ENCODE measurements around the gene SSX4B. TPM values are rescaled to one million over a fixed set of nuclear protein-coding genes. Genes with fewer than 3 reads are reported as not detected.
"Not testable (repeated sequence)": the region's sequence is repeated elsewhere in the genome, so short reads cannot be mapped to it uniquely, and the experiment has no call there.

SSX4B gene, protein sequence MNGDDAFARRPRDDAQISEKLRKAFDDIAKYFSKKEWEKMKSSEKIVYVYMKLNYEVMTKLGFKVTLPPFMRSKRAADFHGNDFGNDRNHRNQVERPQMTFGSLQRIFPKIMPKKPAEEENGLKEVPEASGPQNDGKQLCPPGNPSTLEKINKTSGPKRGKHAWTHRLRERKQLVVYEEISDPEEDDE
- not detected for total RNA-seq
- polyA plus RNA-seq: not detected

DNA sequence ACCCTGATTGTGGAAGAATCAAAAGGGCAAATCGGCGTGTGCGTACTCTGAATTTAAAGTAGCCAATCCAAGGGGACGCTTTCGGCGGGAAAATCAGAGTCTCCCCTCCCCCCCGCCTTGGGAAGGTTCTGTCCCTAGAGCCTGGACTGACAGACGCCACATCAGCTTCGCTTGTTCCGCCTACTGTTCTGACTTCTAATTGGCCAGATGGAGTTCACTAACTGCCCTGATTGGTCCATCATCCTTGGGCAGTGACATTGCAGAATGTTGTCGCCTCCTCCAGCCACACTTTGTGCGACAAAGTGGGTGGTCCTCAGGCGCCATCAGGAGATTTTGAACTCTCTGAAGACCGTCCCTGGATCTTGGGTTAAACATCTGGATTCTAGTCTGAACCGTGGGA, at the start of gene SSX4B:
Gene SSX4B, minus strand, starts transcription at position 101 of the 400 bp plus-strand sequence. CDS start 588 bp downstream, outside the sequence.
- not testable (repeated sequence) for DNase-seq (ENCODE audit: extremely low spot score); H3K4me3 ChIP-seq (ENCODE audit: low read depth, low read length); H3K27ac ChIP-seq (ENCODE audit: low read depth); H3K36me3 ChIP-seq (ENCODE audit: insufficient read depth); H3K4me1 ChIP-seq (ENCODE audit: insufficient read depth)
- WGBS: no CpG with 5 or more reads among the region's 15 CpGs

DNA sequence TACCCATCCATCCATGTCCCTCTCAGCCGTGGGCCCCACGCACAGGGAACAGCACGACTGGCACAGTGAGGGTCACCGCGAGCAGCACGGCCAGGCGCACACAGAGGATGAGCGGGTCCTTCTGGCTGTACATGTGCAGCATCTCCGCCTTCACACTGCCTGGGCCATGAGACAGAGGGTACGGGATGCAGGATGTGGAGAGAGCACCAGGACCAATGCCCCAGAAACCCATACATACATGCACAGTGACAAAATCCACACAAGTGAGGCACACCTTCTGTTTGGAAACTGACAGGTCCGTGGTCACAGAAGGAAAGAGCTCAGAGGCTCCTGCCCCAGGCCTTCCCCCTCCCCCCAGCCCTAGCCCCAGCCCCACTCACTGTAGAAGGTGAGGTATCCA, 48.8 kb upstream of the SSX4B start:
- H3K4me3 ChIP-seq (ENCODE audit: low read depth, low read length): no peak overlapping the region
- no peak overlapping the region for H3K27ac ChIP-seq (ENCODE audit: low read depth)
- no peak for DNase-seq (ENCODE audit: extremely low spot score)
- 95% methylated on average over 11 of the region's 11 CpGs for WGBS
- no peaks in the 10 kb centered on the region for H3K4me1 ChIP-seq (ENCODE audit: insufficient read depth)
- no peaks in the 10 kb centered on the region for H3K36me3 ChIP-seq (ENCODE audit: insufficient read depth)

DNA sequence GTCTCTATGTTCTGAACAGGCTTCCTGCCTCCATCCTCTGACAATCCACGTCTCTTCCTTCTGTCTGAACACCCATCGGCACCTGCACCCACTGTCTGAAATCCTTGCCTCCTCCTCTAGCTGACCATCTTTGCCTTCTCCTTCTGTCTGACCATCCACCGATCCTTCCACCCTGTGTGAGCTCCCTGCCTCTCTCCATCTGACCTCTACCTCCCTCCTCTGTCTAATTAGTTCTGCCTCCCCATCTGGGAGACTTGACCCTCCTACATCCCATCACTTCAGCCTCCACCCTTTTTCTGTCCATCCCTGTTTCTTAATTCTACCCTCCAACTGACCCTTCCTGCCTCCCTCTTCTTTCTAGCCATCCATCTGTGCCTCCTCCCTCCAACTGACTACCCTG, 48.3 kb upstream of the SSX4B start:
- no peak for DNase-seq (ENCODE audit: extremely low spot score)
- Histone ChIP-seq H3K27ac (ENCODE audit: low read depth) (no peak overlapping the region), H3K36me3 (ENCODE audit: insufficient read depth) (no peaks in the 10 kb centered on the region), H3K4me1 (ENCODE audit: insufficient read depth) (no peaks in the 10 kb centered on the region), H3K4me3 (ENCODE audit: low read depth, low read length) (no peak overlapping the region)
- WGBS: 93% methylated on average over 3 of the region's 3 CpGs

DNA sequence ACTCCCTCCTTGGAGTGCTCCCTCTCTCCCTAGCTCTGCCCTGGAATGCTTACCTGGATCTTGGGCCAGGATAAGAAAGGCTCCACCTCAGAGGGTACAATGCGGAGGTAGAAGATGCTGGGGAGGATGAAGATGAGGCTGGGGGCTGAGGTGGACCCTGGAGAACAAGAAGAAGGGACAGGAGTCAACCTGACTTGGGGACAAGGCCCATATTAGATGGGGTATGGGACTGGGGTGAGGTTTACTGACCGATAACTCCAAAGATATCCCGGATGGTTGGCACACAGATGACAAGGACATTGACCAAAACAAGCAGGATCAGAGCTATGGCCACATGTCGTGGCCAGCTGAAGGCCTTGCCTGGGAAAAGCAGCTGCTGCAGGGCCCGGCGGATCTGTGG, 47.7 kb upstream of the SSX4B start:
- DNase-seq (ENCODE audit: extremely low spot score): no peak
- Histone ChIP-seq H3K36me3 (ENCODE audit: insufficient read depth) (no peaks in the 10 kb centered on the region), H3K4me1 (ENCODE audit: insufficient read depth) (no peaks in the 10 kb centered on the region), H3K27ac (ENCODE audit: low read depth) (no peak overlapping the region), H3K4me3 (ENCODE audit: low read depth, low read length) (no peak overlapping the region)
- 94% methylated on average over 6 of the region's 6 CpGs for WGBS

DNA sequence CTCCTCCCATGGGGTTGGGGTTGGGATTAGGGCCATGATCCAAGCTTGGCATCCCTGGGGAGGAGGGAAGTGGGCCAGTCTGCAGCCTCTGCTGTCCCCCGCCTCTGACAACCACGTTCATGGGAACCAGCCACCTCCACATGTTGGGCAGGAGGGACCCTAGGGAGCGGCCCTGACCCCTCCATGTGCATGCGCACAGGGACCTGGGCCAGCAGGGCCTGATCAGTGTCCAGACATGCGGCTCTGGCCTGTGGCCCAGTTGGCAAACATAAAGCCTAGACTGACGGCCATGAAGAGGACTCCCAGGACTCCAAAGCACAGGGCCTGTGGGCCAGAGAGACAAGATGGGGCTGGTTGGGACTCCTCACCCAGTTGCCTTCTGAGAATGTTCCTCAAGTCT, 47.0 kb upstream of the SSX4B start:
- Histone ChIP-seq H3K4me1 (ENCODE audit: insufficient read depth) (no peaks in the 10 kb centered on the region), H3K27ac (ENCODE audit: low read depth) (no peak overlapping the region), H3K36me3 (ENCODE audit: insufficient read depth) (no peaks in the 10 kb centered on the region), H3K4me3 (ENCODE audit: low read depth, low read length) (no peak overlapping the region)
- 64% methylated on average over 6 of the region's 6 CpGs for WGBS
- DNase-seq (ENCODE audit: extremely low spot score): no peak

DNA sequence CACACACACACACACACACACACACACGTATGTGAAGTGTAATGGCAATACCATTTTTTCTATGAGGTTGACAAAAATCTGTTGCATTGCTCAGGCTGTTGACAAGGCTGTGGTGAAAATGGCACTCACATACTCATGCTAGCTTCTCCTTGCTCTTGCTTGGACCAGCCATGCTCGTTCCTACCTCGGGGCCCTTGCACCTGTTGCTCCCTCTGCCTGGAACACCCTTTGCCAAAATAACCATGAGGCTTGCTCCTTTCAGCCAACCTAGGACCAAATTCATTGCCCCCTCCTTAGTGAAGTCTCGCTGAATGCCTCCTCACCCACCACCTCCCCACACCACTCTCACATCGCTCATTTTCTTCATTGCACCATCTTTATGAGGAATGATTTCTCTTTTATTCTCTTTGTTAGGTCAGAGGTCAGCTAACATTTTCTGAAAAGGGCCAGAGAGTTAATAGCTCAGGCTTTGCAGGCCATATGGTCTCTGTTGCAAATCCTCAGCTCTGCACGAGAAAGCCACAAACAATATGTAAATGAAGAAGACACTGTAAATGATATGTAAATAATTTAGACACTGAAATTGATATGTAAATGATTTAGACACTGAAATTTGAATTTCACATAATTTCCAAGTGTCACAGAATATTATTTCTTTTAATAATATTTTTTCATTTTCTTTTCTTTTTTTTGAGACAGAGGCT, 45.0 kb upstream of the SSX4B start:
- Histone ChIP-seq H3K36me3 (ENCODE audit: insufficient read depth) (no peaks in the 10 kb centered on the region), H3K4me3 (ENCODE audit: low read depth, low read length) (no peak overlapping the region), H3K27ac (ENCODE audit: low read depth) (no peak overlapping the region), H3K4me1 (ENCODE audit: insufficient read depth) (no peaks in the 10 kb centered on the region)
- DNase-seq (ENCODE audit: extremely low spot score): no peak
- WGBS: 76% methylated on average over 6 of the region's 6 CpGs

DNA sequence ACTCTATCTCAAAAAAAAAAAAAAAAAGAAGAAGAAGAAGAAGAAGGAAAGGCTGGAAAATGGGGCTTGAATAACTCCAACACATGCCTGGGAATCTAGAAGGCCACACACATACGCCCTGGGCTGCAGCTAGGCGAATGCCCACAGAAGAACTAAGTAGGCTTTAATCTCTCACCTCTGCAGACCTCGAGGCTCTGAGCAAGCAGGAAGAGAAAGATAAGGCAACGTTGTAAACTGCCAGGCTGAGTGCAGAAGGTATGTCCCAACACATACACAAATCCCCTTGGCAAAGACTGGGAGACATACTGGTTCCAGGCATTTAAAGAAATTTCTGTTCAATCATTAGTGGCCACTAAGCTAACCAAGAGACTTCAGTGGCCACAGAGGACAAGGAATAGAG, 39.9 kb upstream of the SSX4B start:
- DNase-seq (ENCODE audit: extremely low spot score): no peak
- Histone ChIP-seq H3K4me3 (ENCODE audit: low read depth, low read length) (no peak overlapping the region), H3K36me3 (ENCODE audit: insufficient read depth) (no peaks in the 10 kb centered on the region), H3K27ac (ENCODE audit: low read depth) (no peak overlapping the region), H3K4me1 (ENCODE audit: insufficient read depth) (no peaks in the 10 kb centered on the region)
- WGBS: 35% methylated on average over 4 of the region's 4 CpGs

DNA sequence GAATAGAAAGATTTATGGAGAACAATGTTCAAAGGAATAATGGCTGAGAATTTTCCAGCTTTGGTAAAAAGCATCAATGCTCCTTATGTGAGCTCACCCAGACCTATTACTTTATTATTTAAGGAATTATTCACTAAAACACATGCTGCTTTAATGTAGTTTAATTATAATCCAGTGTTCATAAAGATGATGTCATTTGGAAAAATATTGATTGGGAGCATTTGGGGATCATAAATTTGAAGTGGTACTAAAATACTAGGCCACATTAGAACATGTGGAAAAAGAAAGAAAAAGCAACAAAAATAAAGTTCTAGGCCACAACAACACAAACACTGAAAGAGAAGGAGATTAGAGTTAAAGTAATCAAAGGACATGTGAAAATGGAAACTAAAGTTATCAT, 38.3 kb upstream of the SSX4B start:
- no peak for DNase-seq (ENCODE audit: extremely low spot score)
- Histone ChIP-seq H3K27ac (ENCODE audit: low read depth) (no peak overlapping the region), H3K4me1 (ENCODE audit: insufficient read depth) (no peaks in the 10 kb centered on the region), H3K36me3 (ENCODE audit: insufficient read depth) (no peaks in the 10 kb centered on the region), H3K4me3 (ENCODE audit: low read depth, low read length) (no peak overlapping the region)

DNA sequence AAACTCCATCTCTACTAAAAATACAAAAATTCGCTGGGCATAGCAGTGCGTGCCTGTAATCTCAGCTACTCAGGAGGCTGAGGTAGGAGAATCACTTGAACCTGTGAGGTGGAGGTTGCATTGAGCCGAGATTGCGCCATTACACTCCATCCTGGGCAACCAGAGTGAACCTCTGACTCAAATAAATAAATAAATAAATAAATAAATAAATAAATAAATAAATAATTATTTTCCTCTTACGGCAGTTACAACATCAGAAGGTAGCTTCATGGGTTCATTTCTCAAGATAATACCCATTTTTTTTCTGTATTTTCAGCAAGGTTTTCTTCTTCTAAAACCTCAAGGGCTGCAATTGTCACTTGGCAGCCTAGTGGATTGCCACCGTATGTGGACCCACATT, 35.4 kb upstream of the SSX4B start:
- not testable (repeated sequence) for DNase-seq (ENCODE audit: extremely low spot score); H3K27ac ChIP-seq (ENCODE audit: low read depth); H3K4me3 ChIP-seq (ENCODE audit: low read depth, low read length); H3K36me3 ChIP-seq (ENCODE audit: insufficient read depth); H3K4me1 ChIP-seq (ENCODE audit: insufficient read depth)
- WGBS: 95% methylated on average over 6 of the region's 6 CpGs

DNA sequence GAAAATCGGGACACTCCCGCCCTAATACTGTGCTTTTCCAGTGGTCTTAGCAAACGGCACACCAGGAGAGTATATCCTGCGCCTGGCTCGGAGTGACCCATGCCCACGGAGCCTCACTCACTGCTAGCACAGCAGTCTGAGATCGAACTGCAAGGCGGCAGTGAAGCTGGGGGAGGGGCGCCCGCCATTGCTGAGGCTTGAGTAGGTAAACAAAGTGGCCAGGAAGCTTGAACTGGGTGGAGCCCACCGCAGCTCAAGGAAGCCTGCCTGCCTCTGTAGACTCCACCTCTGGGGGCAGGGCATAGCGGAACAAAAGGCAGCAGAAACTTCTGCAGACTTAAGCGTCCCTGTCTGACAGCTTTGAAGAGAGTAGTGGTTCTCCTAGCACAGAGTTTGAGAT, 22.0 kb upstream of the SSX4B start:
- not testable (repeated sequence) for H3K36me3 ChIP-seq (ENCODE audit: insufficient read depth); DNase-seq (ENCODE audit: extremely low spot score); H3K4me1 ChIP-seq (ENCODE audit: insufficient read depth); H3K4me3 ChIP-seq (ENCODE audit: low read depth, low read length); H3K27ac ChIP-seq (ENCODE audit: low read depth)
- WGBS: 85% methylated on average over 13 of the region's 13 CpGs

DNA sequence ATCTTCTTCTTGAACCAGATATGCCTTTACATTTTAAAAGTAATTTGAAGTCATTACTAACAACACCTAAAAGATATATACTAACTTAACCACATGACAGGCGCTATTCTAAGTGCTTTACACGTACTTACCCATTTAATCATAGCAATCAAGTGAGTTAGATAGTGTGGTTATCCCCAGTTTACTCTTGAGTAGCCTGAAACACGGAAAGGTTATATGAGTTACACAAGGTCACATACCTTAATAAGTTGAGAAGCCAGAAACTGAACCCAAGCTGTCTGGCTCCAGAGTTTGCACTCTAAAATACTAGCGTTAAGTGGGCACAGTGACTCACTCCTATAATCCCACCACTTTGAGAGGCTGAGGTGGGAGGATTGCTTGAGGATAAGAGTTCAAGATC, 18.4 kb upstream of the SSX4B start:
- not testable (repeated sequence) for DNase-seq (ENCODE audit: extremely low spot score)
- 56% methylated on average over 4 of the region's 4 CpGs for WGBS

DNA sequence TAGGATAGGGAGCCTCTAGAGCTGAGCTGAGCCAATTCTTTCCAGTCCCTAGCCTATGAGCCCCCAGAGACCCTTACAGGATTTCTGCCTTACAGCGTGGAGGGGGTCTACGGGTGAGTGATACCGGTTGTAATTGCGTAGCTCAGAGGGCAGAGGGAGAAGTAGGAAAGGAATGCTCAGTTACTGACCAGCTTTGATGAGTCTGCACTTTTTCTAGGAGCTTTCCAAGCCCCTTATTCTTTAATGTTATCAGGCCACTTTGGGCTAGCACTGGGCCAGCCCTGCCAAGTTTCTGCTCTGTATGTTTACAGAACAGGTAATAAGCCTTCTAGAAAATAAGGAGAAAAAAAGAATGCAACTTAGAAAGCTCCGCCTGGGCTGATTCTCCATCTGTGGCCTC, 17.8 kb upstream of the SSX4B start:
- not testable (repeated sequence) for H3K4me3 ChIP-seq (ENCODE audit: low read depth, low read length); DNase-seq (ENCODE audit: extremely low spot score); H3K27ac ChIP-seq (ENCODE audit: low read depth); H3K36me3 ChIP-seq (ENCODE audit: insufficient read depth); H3K4me1 ChIP-seq (ENCODE audit: insufficient read depth)
- 46% methylated on average over 5 of the region's 5 CpGs for WGBS

More for the DNA sequence above, 18.4 kb upstream of the SSX4B start:
- H3K27ac ChIP-seq (ENCODE audit: low read depth); H3K4me3 ChIP-seq (ENCODE audit: low read depth, low read length); H3K36me3 ChIP-seq (ENCODE audit: insufficient read depth); H3K4me1 ChIP-seq (ENCODE audit: insufficient read depth): not testable (repeated sequence)

DNA sequence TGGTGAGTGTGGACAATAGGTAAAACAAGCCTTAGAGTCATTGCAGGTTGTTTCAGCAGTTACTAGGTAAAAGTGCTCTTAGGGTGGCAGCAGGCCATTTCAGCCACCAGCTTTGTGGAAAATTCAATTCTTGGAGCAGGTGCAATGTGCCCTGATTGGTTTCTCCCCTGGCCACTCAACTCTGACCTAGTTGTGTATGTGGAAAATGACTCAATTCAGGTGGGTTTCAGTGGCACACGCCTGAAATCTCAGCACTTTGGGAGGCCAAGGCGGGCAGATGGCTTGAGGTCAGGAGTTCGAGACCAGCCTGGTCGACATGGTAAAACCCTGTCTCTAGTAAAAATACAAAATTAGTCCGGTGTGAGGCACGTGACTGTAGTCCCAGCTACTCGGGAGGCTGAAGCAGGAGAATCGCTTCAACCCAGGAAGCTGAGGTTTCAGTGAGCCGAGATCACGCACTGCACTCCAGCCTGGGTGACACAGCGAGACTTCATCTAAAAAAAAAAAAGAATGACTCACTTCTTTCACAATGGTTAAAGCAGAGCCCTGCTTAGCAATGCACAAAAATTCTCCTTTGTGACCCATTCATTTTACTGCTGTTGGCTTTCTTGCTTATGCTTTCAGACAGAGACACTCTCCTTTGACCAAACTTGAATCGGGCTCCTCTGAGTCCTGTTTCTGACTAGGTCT, 15.4 kb upstream of the SSX4B start:
- not testable (repeated sequence) for H3K27ac ChIP-seq (ENCODE audit: low read depth); H3K36me3 ChIP-seq (ENCODE audit: insufficient read depth); H3K4me1 ChIP-seq (ENCODE audit: insufficient read depth); H3K4me3 ChIP-seq (ENCODE audit: low read depth, low read length); DNase-seq (ENCODE audit: extremely low spot score)
- WGBS: no CpG with 5 or more reads among the region's 12 CpGs

DNA sequence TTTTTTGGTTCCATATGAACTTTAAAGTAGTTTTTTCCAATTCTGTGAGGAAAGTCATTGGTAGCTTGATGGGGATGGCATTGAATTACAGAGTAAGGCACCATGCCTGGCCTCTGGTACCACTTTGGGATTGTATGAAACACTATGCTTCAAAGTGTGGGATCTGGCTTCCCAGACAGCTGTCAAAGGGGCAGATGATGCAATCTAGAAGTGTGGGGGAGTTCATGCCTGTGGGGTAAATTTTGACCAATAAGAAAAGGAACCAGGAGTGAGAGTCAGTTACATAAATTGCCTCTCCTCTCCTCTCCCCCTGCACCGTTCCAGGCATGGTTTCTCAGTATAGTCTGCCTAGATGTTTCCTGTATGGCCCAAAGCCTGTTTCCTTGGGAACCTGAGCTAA, 13.9 kb downstream of the SSX4B start:
- H3K36me3 ChIP-seq (ENCODE audit: insufficient read depth); DNase-seq (ENCODE audit: extremely low spot score); H3K27ac ChIP-seq (ENCODE audit: low read depth); H3K4me1 ChIP-seq (ENCODE audit: insufficient read depth); H3K4me3 ChIP-seq (ENCODE audit: low read depth, low read length): not testable (repeated sequence)
- 14% methylated on average over 1 of the region's 1 CpG for WGBS
